ENCODE results near the gene UMOD.

GRCh38 chr16:20382202-20382948 lies 29.9 kb upstream of the UMOD start:
- TF ChIP-seq EP300 (IDR thresholded peaks at IDR 0.05) (no peak), CTCF (IDR thresholded peaks at IDR 0.05) (no peak), POLR2A (IDR thresholded peaks at IDR 0.05) (no peak), POLR2AphosphoS5 (IDR thresholded peaks at IDR 0.05) (no peak)

Data from upper lobe of left lung (tissue), 4 donors.